Hematopoietic multipotent progenitor cell (in vitro differentiated cells): ENCODE results near the gene MAP2K4. TPM values are rescaled to one million over a fixed set of nuclear protein-coding genes. Genes with fewer than 3 reads are reported as not detected.

ENCODE experiments used
- DNase-seq, 3 donors: peaks; one replicate each; pipeline ENCODE4 v3.0.0-alpha.2; 2011 to 2015; ENCODE audit warnings: low read depth in 2 of 3, low spot score in 2 of 3
- total RNA-seq: library from RNA; depleted of rRNA; stranded (reverse); fragments of >200 nt; gene quantifications from one replicate; pipeline ENCODE4 v1.2.3, GENCODE V29; 2012

Gene MAP2K4
- total RNA-seq, 1 donor = 10.0 TPM

GRCh38 chr17:12085076-12085949 lies 64.6 kb downstream of the MAP2K4 start:
- no peak for DNase-seq

- no peak for DNase-seq
Observed at GRCh38 chr17:12088035-12088434, 67.4 kb downstream of the MAP2K4 start.

- DNase-seq = no peak
Observed at GRCh38 chr17:12089809-12090384, 69.2 kb downstream of the MAP2K4 start.

- no peak for DNase-seq
Observed at GRCh38 chr17:12094336-12094735, 73.7 kb downstream of the MAP2K4 start.

GRCh38 chr17:12095522-12095921 lies 74.8 kb downstream of the MAP2K4 start:
- DNase-seq = no peak

GRCh38 chr17:12097326-12097725 lies 76.6 kb downstream of the MAP2K4 start:
- DNase-seq = no peak

GRCh38 chr17:12098568-12098967 lies 77.9 kb downstream of the MAP2K4 start:
- no peak for DNase-seq

GRCh38 chr17:12099412-12099811 lies 78.7 kb downstream of the MAP2K4 start:
- DNase-seq = no peak

GRCh38 chr17:12104831-12105230 lies 84.2 kb downstream of the MAP2K4 start:
- DNase-seq = no peak

- no peak for DNase-seq
Observed at GRCh38 chr17:12107905-12108304, 87.2 kb downstream of the MAP2K4 start.

GRCh38 chr17:12110906-12111305 lies 90.2 kb downstream of the MAP2K4 start:
- no peak for DNase-seq

GRCh38 chr17:12113156-12113555 lies 92.5 kb downstream of the MAP2K4 start:
- no peak for DNase-seq

GRCh38 chr17:12114686-12115418 lies 94.2 kb downstream of the MAP2K4 start:
- no peak for DNase-seq

GRCh38 chr17:12116143-12116542 lies 95.5 kb downstream of the MAP2K4 start:
- DNase-seq = no peak

- no peak for DNase-seq
Observed at GRCh38 chr17:12118617-12119016, 97.9 kb downstream of the MAP2K4 start.

- no peak for DNase-seq
Observed at GRCh38 chr17:12122075-12122474, 101.4 kb downstream of the MAP2K4 start.

- no peak for DNase-seq
Observed at GRCh38 chr17:12127177-12127576, 106.5 kb downstream of the MAP2K4 start.

GRCh38 chr17:12127667-12128066 lies 107.0 kb downstream of the MAP2K4 start:
- no peak for DNase-seq

- no peak for DNase-seq
Observed at GRCh38 chr17:12128946-12129345, 108.3 kb downstream of the MAP2K4 start.

- DNase-seq = no peak
Observed at GRCh38 chr17:12133183-12133582, 112.5 kb downstream of the MAP2K4 start.

- DNase-seq = no peak
Observed at GRCh38 chr17:12134101-12134500, 113.4 kb downstream of the MAP2K4 start.

GRCh38 chr17:12134587-12134986 lies 113.9 kb downstream of the MAP2K4 start:
- no peak for DNase-seq
